AG04449 (cell line): ENCODE data around the gene STK32C.

Experiments used
- CTCF ChIA-PET: fragments of 350-600 bp; formaldehyde crosslinking; extraction: SDS; loops from one replicate; lab custom pipeline; 2021; ENCODE audit warnings: antibody characterized with exemption; lab: Yijun Ruan, JAX
- POLR2A ChIA-PET: fragments of 400-600, 350-600 bp; formaldehyde crosslinking; extraction: SDS; loops from one replicate; lab custom pipeline; 2020; ENCODE audit warnings: antibody characterized with exemption, inconsistent platforms; lab: Yijun Ruan, JAX
- DNase-seq: peaks from one replicate; pipeline ENCODE4 v3.0.0-alpha.2; 2010; ENCODE audit warnings: low read depth, low spot score
- H3K4me3 ChIP-seq: 2 replicates; pipeline ENCODE4 v1.5.1; 2011; ENCODE audit warnings: low read depth, mild to moderate bottlenecking, control low read depth, low read length
- CTCF ChIP-seq: IDR thresholded peaks from one replicate; pipeline ENCODE4 v1.5.1; 2011; ENCODE audit warnings: mild to moderate bottlenecking, moderate library complexity, low read length, control low read depth, inconsistent platforms; ENCODE audit not compliant: insufficient read depth; ENCODE audit errors: missing control alignments

STK32C gene

DNA sequence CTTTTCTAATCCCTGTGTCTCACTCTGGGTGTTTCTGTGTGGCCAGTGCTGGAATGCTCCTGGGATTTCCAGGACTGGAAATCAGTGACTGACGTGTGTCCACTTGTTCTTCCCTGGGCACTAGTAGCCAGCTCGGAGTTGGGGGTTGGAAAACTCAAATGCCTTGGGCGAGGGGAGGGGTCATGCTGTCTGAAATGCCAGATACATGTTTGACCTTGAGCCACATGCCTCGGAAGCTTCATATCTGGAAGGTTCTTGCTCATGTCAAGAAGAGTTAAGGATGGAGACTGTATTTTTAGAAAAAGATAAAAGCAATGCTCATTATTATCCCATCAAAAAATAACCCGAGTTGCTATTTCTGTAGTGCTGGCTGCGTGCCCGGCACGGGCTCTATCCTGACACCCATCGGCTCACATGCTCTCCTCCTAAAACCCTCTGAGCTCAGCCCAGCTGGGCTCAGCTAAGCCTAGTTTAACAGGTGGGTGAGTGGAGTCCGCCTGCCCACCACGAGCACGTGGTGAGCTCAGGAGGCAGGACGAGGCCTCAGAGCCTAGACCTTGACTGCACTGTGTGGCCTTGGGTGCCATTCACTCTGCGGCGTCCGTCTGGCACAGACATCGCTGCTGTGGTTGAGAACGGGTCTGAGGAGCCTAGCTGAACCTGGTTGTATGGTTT lies 114.6 kb downstream of the STK32C start:
- CTCF ChIA-PET = interaction anchor here (0.9 kb wide), 1 partner anchor 29 kb away, joined by 3 read pairs; no protein-coding TSS in a partner anchor
- no peak overlapping the region for H3K4me3 ChIP-seq
- TF ChIP-seq CTCF = no peak
- POLR2A ChIA-PET = no interaction called here
- DNase-seq = no peak

DNA sequence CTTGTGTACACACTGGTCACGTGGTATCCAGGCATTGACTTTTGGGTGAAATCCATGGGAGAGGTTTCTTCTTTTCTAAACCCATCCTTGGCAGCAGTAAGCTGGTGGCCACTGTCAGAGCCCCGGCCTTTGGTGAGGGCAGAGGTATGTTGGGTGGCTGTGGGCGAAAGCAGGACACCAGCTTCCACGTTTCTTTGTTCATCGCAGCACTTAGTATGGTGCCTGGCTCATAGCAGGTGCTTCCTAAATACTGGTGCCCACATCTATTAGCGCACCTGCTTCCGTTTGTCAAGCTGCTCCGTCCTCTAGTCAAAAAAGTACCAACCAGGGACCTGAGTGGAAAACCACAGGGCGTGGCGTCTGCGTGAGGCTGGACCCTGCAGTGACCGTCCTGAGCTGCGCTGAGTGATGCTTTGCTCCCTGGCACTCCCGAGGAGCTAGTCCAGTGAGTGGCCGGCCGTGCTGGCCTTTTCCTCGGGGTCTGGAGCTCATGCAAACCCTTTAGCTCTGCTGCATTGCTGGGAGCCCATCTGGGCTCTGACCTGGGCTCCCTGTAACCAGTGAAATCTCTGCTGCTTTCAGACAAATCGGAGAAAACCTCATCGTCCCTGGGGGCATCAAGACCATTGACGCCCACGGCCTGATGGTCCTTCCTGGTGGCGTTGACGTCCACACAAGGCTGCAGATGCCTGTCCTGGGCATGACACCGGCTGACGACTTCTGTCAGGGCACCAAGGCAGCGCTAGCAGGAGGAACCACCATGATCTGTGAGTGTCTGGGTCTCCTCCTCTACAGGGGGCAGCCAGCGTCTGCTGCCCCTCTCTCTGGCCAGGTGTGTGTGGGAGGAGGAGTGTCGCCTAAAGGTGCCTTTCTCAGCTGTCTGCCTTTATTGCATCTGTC lies 115.4 kb downstream of the STK32C start:
- H3K4me3 ChIP-seq = no peak overlapping the region
- ChIA-PET POLR2A (no interaction called here), CTCF (interaction anchor here (0.9 kb wide), 1 partner anchor 30 kb away, joined by 3 read pairs; no protein-coding TSS in a partner anchor)
- DNase-seq = no peak
- no peak for TF ChIP-seq CTCF

DNA sequence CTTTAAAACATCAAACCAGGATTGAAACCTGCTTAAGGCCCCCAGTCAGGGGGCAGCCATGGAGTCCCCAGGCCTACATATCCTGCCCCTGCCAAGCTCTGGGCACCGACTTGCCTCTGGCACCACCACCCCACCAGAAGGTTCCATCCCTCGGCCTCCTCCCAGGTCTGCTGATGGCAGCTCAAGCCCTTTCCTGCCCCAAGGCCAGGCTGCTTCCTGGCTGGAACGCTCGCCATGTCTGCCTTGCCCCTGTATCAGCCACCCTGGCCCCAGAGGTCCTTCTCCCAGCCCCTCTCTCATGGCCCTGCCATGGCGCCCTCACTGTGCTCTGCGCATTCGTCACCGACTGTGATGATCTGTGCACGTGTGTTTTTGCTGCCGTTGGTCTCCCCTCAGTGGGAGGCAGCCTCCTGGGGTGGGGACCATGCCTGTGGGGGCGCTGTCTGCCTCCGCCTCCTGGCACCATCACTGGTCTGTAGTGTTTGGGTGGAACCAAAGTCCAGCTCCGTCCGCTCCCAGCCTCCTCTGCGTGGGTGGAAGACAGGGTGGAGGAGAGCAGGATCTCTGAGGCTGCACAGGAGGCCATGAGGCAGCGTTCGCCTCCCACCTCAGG lies 117.8 kb downstream of the STK32C start:
- POLR2A ChIA-PET = no interaction called here
- CTCF ChIA-PET = no interaction called here
- no peak for DNase-seq
- TF ChIP-seq CTCF = no peak
- no peak overlapping the region for H3K4me3 ChIP-seq

- H3K4me3 ChIP-seq = no peak overlapping the region
- DNase-seq = no peak
- POLR2A ChIA-PET = no interaction called here
- no peak for TF ChIP-seq CTCF
- CTCF ChIA-PET = no interaction called here
Measured at GRCh38 chr10:132189016-132189415, 118.7 kb downstream of the STK32C start.

GRCh38 chr10:132188331-132188730 lies 119.4 kb downstream of the STK32C start:
- peak overlapping the region; percentile 63 for H3K4me3 ChIP-seq
- TF ChIP-seq CTCF = no peak
- ChIA-PET CTCF (interaction anchor here (1.6 kb wide), 1 partner anchor 34 kb away, joined by 3 read pairs; no protein-coding TSS in a partner anchor), POLR2A (no interaction called here)
- no peak for DNase-seq
